HG02852 (cell line): Measurements from ENCODE around the gene BLOC1S1.
A peak's percentile ranks its signal among the peaks of the same experiment; 100 is the strongest.

Experiments
- ATAC-seq: cut with Tn5 transposase; IDR thresholded peaks from one replicate; pipeline ENCODE4 v1.9.1; 2021; ENCODE audit warnings: mild to moderate bottlenecking, moderate library complexity; ENCODE audit not compliant: unreplicated experiment

BLOC1S1 gene

GRCh38 chr12:55715833-55716581 is at the start of gene BLOC1S1:
BLOC1S1 (plus strand) TSS chr12:55716046; CDS start chr12:55716052, 6 bp downstream.
- ATAC-seq: peak; percentile 93

GRCh38 chr12:55666508-55666907 is 49.3 kb upstream of the BLOC1S1 start:
- no peak for ATAC-seq

- no peak for ATAC-seq
These were observed 45.6 kb upstream of the BLOC1S1 start for GRCh38 chr12:55670276-55670675.

GRCh38 chr12:55671746-55672145 is 44.1 kb upstream of the BLOC1S1 start:
- ATAC-seq: no peak

GRCh38 chr12:55673638-55674037 is 42.2 kb upstream of the BLOC1S1 start:
- ATAC-seq: peak; percentile 99

- no peak for ATAC-seq
These were observed 40.2 kb upstream of the BLOC1S1 start for GRCh38 chr12:55675666-55676065.

- no peak for ATAC-seq
These were observed 39.1 kb upstream of the BLOC1S1 start for GRCh38 chr12:55676707-55677106.

- ATAC-seq: no peak
These were observed 36.2 kb upstream of the BLOC1S1 start for GRCh38 chr12:55679691-55680090.

- ATAC-seq: no peak
These were observed 34.4 kb upstream of the BLOC1S1 start for GRCh38 chr12:55681142-55682077.

- no peak for ATAC-seq
These were observed 33.6 kb upstream of the BLOC1S1 start for GRCh38 chr12:55682087-55682796.

GRCh38 chr12:55683676-55684075 is 32.2 kb upstream of the BLOC1S1 start:
- ATAC-seq: no peak

- ATAC-seq: no peak
These were observed 31.0 kb upstream of the BLOC1S1 start for GRCh38 chr12:55684761-55685370.

- ATAC-seq: no peak
These were observed 30.2 kb upstream of the BLOC1S1 start for GRCh38 chr12:55685671-55686070.

GRCh38 chr12:55686366-55687010 is 29.4 kb upstream of the BLOC1S1 start:
- no peak for ATAC-seq

- peak; percentile 84 for ATAC-seq
These were observed 28.1 kb upstream of the BLOC1S1 start for GRCh38 chr12:55687746-55688145.

- ATAC-seq: no peak
These were observed 26.9 kb upstream of the BLOC1S1 start for GRCh38 chr12:55688716-55689655.

GRCh38 chr12:55692631-55693322 is 23.1 kb upstream of the BLOC1S1 start:
- no peak for ATAC-seq

GRCh38 chr12:55693323-55694187 is 22.3 kb upstream of the BLOC1S1 start:
- ATAC-seq: no peak
